MM.1S (cell line): Measurements from ENCODE around the gene GPR35.

ENCODE experiments used
- EZH2phosphoT487 ChIP-seq: fragments of 300-600 bp; sonication (generic); IDR thresholded peaks from 2 replicates; pipeline ENCODE4 v1.6.1; 2018; ENCODE audit warnings: antibody characterized with exemption, low read length
- TF ChIP-seq, protein P1 (sequence below): fragments of 300-600 bp; sonication (generic); IDR thresholded peaks from 2 replicates; pipeline ENCODE4 v1.5.1; 2016; ENCODE audit warnings: antibody characterized with exemption, low read length, mixed read lengths

DNA sequence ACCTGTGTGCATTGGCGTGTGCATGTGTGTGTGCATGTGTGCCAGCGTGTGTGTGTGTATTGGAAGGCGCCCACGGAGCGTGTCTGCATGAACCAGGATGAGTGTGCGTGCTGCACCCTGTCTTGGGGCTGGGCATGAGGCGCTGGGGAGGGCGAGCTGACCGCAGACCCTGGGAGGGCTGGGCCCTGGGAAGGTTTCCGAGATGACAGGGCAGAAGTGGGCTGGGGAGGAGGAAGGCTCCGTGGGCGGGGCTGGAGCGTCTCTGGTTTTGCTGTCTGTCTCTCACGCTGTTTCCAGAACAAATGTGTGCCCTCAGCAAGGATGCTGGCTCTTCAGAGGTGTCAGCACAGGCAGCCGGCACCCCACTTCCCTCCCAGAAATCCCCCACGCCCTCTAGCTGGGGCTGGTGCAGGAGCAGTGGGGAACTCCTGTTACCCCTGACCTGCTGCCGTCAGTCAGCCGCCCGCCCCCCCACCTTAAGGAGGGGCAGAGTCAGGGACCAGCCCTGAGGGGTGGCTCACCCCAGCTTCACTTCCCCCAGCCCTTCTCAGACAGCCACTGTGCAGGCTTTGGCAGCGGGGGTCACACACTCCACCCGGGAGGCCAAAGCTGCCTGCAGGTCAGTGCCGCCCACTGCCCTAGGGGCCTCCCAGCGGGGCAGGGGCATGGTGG is at the start of gene GPR35:
- TF ChIP-seq, protein P1, sequence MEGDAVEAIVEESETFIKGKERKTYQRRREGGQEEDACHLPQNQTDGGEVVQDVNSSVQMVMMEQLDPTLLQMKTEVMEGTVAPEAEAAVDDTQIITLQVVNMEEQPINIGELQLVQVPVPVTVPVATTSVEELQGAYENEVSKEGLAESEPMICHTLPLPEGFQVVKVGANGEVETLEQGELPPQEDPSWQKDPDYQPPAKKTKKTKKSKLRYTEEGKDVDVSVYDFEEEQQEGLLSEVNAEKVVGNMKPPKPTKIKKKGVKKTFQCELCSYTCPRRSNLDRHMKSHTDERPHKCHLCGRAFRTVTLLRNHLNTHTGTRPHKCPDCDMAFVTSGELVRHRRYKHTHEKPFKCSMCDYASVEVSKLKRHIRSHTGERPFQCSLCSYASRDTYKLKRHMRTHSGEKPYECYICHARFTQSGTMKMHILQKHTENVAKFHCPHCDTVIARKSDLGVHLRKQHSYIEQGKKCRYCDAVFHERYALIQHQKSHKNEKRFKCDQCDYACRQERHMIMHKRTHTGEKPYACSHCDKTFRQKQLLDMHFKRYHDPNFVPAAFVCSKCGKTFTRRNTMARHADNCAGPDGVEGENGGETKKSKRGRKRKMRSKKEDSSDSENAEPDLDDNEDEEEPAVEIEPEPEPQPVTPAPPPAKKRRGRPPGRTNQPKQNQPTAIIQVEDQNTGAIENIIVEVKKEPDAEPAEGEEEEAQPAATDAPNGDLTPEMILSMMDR, result no peak
- TF ChIP-seq EZH2phosphoT487, result no peak
